GM21717 (cell line): ENCODE measurements around the gene PRRX2.
"Not testable (repeated sequence)": the region's sequence is repeated elsewhere in the genome, so short reads cannot be mapped to it uniquely, and the experiment has no call there.

ENCODE experiments used
- ATAC-seq: cut with Tn5 transposase; IDR thresholded peaks from one replicate; pipeline ENCODE4 v1.9.1; 2021; ENCODE audit warnings: mild to moderate bottlenecking, moderate library complexity; ENCODE audit not compliant: unreplicated experiment

PRRX2 gene

DNA sequence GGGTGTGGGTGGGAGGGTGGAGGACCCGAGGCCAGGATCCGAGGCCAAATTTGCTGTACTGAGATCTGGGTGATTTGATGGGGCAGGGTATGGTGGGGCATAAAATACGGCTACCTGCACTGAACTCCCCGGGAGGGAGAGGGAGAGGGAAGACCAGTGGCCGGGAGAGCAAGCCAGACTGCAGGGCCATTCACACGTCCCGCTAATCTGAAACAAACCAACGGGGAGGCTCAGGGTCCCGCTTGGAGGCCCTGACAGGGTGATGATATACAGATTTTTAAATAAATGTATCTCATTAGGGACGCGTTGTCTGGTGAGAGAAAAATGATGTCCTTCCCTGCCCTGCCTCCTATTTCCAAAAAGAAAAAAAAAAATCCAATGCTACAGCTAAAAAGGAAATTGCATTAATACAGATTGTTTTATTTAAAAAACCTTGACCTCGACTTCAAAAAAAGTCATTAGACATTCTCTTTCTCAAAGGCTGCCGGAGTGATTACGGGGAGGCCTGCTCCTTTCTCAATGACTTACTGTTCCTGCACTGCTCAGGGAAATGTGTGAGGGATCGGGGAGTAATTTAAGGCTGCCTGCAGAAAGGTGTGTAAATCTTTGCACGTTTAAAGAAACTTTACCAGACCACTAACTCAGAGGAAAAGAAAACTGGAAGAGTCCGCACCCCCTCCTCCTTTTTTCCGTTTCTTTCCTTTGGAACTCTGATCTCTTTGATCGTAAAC, 11.5 kb upstream of the PRRX2 start:
- no peak for ATAC-seq

DNA sequence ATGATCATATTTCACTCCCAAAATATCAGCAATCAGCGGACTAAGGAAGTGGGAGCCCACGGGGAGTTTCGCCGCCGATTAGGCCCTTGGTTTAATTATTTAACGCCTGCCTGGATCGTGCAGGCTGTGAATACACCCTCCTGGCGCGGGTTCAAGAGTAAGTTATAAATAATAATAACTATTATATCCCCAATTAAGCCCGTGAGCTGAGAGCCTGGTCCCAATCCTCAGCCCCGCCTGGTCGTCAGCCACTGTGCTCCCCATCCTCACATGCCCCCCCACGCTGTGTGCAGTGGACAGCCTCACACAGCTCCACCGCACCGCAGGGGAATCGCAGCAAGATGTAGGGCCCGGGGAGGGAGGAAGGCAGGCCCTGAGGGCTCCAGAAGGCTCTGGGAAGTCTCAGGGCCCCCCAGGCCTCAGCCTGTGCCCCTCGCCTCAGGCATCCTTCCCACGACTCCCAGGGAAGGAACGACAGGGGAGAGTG, 10.8 kb upstream of the PRRX2 start:
- no peak for ATAC-seq

DNA sequence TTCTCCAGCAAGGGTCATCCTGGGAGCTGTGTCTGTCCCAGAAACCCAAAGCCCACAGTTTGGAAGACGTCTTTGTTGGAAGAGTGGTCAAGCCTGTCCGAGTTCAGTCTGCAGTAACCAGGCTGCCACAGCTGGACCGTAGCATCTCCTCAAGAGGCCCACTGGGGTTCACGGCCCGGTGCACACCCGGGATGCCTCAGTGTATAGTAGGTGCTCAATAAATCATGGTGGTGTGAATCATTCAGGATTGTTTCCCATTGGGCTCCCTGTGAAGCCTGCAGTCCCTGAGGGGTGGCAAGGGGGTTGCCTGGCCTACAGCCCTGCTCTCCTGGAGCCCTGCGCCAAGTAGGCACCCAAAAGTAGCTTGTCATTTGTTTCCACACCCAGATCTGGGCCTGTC, 10.3 kb upstream of the PRRX2 start:
- no peak for ATAC-seq

DNA sequence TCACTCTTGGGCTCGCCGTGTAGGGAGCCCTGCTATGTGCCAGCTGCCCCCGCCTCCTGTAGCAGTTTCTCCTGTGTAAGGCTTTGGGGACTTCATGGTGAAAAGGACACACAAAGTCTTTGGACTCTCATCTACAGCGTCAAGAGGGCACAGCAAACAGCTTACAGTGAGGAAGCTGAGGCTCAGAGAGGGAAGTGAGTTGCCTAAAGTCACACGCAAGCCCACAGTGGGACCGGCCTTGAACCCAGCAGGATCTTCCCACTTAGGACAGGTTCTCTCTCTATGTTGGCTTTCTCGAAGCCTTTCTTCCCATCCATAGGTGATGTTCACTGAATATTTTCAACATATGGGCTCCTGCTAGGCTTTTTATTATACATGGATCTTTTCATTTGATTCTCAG, 9.8 kb upstream of the PRRX2 start:
- ATAC-seq = no peak

DNA sequence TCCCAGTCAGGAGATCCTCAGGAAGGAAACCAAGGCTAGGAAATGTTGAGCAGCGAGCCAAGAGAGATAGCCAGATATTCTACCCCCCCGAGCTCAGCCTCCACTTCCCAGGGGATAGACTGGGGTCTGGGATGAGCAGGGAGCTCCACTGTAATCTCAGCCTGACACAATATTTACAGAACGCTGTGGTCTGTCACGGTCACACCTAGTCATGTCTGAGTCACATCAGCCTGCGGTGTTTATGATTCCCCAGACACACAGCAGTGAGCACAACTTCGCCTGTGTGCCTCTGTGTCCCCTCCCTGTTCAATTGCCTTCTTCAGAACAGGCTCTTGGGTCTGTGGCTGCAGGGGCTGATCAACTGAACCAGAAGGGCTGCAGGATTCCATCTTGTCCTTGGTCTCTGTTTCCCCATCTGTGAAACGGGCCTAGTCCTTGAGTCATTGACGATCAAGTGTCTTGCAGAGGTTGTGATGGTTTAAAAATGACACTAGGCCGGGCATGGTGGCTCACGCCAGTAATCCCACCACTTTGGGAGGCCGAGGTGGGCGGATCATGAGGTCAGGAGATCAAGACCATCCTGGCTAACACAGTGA, 8.6 kb upstream of the PRRX2 start:
- ATAC-seq = no peak

DNA sequence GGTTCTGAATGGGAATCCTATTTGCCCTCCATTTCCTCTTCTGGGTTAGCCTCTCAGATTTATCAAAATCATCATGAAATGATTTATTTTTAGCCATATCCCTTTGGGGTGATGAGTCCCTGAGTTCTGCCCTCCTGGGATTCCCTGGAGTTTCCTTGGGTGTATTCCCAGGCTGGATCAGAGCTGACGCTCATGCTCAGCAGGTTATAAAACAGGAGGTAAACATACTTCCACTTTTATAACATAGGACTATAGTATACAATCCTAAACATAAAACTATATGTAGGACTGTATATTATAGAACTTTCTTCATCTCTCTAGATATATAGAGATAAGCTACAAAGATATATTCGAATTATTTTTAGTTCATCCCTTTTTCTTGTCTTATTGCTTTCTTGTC, 4.4 kb upstream of the PRRX2 start:
- no peak for ATAC-seq

DNA sequence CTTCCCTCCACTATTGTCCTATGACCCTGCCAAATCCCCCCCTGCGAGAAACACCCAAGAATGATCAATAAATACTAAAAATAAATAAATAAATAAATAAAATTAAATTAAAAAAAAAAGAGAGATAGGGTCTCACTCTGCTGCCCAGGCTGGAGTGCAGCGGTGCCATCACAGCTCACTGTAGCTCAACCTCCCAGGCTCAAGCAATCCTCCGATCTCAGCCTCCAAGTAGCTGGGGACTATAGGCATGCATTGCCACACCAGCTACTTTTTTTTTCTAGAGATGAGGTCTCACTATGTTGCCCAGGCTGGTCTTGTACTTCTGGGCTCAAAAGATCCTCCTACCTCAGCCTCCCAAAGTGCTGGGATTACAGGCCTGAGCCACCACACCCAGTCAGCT, 3.2 kb upstream of the PRRX2 start:
- ATAC-seq = not testable (repeated sequence)

DNA sequence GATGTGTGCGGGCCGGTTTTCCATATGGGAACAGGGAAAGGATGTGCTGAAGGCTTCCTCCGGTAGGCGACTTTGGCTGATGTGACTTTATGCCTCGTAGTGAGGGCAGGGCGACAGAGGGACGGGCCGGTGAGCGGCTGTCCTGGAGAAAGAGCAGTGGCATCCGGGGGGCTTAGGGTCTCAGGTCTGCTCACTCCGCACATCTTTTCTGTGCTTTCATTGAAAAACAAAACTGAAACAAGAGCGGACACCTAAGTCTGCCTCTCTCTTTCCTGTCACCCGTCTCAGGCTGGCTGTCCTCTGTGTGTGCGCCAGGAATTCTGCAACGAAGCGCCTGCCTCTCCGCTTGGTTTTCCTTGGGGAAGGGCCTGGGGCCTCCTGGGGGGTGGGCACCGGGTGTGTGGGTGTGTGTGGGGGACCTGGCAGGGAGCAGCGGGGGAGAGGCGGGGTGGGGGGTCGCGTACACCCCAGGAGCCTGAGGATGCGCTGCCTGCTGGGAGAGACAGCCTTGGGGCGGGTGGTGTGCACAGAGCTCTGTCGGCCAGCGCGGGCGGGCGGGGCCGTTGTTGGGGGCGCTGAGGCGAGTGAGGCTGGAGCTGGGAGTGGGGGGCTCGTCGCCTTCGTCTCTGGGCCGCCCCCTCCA, 580 bp upstream of the PRRX2 start:
- no peak for ATAC-seq

DNA sequence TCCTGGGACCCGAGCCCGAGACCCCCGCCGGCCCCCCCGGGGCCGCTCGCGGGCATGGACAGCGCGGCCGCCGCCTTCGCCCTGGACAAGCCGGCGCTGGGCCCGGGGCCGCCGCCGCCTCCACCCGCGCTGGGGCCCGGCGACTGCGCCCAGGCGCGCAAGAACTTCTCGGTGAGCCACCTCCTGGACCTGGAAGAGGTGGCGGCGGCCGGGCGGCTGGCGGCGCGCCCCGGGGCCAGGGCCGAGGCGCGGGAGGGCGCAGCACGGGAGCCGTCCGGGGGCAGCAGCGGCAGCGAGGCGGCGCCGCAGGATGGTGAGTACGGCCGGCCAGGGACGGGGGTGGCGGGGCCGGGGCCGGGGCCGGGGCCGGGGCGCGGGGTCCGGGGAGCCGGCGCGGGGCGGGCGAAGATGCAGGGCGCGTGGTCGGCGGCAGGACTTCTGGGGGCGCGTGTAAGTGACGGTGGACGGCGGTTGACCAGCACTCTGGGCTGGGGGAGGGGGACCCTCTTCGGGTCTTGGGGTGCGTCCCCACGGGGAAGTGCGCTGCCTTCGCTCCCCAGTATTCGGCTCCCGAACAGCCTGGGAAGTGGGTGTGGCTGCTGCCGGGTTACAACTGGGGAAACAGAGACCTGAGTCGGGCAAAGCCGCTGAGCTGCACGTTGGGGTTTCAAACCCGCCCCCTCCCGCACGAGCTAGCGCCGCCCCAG, 520 bp downstream of the PRRX2 start:
- no peak for ATAC-seq

DNA sequence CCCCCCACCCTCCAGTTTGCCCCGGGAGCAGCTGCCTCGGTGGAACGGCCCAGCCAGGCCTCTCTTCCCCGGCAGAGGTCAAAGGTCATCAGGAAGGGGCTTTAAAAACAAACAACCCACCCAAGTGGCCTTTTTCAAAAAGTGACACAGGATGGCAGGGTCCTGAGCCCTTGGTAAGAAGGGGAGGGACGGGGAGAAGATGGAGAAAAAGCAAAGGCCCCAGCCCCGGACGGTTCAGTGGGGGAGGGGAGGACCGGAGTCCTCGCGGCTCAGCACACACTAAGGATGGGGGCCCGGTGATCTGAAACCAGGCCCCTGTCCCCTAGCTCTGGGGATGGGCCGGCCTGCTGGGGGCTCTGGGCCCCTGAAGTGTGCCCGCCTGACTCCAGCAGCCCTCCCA, 1.1 kb downstream of the PRRX2 start:
- ATAC-seq = no peak

DNA sequence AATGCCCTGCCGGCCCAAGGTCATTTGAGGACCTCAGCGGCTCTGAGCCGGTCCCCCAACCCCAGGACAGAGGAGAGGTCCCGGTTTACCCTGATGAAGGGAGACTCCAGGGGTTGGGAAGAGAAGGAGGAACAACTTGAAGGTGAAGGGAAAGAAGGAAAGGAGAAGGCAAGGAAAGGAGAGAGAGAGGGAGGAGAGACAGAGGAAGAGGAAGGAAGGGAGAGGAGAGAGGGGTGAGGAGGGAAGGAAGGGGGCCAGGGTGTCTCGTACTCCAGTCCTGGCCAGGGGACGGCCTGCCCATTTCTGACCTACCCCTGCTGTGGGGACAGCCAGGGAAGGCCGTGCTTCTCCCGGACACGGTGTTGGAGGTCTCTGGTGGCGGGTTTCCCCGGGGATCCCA, 1.9 kb downstream of the PRRX2 start:
- no peak for ATAC-seq

DNA sequence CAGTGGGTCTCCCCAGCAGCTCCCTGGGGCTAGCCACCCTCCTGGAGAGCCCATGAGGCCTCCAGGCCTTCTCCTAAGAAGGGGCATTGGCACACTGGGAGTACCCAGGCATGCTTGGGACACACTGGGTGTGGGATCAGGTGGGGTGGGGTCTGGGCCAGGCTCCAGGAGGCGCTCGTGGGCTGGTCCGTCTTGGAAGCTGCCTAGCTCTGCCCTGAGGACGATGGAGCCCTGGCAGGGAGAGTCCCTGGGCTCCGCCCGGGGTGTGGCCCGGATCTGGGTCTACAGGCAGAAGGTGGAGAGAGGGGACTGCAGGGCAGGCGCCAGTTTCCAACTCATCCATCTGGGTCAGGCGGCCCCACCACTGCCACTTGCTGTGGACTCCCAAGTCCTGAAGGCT, 2.4 kb downstream of the PRRX2 start:
- ATAC-seq = no peak

DNA sequence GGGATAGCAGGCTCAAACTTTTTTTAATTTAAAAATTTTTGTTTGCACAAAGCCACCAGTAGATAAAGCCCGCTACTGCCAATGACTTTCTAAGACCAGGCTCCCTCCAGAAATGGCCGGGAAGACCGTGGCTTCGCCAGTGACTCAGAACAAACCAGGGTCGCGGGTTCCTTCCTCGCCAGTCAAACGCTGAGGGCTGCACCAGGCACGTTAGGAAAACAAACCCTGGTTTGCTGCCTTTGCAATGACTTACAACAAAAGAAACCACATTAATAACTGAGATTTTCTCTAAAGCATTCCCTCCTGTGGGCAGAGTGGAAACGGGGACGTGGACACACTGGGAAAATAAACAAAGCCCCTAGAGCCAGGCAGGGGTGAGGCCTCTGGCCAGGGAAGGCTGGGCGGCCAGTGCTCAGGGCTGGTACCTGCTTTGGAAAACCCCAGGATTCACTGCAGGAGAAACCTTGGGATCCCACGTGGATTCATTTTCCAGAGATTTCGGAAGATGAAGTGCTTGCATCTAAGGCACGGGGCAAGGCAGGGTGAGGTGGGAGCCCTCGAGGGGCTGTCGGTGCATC, 3.8 kb downstream of the PRRX2 start:
- ATAC-seq = no peak

DNA sequence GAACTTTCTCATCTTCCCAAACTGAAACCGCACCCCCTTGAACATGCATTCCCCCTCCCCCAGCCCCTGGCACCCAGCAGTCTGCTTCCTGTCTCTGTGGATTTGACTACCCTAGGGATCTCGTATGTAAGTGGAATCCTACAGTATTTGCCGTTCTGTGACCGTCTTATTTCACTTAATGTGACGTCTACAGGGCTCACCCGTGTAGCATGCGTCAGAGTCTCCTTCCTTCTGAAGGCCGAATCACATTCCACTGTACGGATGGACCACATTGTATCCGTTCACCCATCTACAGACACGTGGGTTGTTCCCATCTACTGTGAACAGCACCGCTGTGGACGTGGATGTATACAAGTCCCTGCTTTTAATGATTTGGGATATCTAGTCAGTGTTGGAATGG, 4.5 kb downstream of the PRRX2 start:
- no peak for ATAC-seq

DNA sequence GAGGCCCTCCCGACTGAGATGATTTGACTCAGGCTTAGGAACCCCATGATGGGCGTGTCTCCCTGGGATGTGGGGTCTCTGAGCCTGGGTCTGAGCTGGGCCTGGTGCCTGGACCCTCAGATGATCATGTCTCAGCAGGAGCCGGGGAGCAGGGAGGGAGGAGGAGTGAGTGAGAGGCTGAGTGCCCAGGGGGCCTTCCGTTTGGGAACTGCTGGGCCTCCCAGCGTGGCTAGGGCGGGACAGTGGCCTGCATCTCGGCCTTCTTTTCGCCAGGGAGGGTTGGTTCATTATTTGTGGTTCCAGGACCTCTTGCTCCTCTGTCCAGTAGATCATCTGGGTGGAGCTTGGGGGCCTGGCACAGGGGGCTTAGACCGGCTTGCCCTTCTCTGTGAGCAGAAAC, 5.6 kb downstream of the PRRX2 start:
- ATAC-seq = no peak

DNA sequence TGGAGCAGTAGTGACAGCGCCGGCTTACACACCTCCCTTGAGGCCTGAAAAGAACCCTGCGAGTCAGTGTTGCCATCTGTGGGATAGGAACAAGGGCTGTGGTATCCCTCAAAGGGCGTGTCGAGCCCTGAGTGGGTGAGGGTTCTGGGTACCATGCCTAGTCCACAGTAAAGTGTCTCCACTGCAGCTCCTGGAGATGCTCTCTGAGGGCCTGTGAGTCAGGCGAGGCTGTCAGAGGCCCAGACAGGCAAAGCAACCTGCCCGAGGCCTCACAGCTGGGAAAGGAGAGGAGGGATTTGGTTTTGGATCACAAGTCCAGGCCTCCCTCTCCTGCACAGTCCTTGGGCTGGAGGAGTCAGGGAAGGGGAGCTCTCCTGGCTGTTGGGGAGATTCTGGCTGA, 6.1 kb downstream of the PRRX2 start:
- no peak for ATAC-seq

DNA sequence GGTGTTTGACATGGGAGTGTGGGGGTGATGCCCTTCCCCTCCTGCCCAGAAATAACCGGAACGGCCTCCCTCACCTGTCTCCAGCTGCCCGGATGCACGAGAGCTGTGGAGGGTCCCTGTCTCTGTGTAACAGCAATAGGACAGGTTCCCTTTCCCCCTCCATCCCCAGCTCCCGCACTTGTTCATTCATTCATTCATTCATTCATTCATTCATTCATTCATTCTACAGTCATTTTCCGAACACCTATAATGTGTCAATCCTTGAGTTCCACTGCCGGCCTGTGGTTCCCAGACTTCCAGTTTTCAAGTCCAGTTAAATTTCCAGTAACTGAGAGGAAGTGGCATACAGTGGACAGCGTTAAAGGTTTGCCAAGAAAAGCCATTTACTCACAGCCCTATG, 7.3 kb downstream of the PRRX2 start:
- ATAC-seq = no peak

DNA sequence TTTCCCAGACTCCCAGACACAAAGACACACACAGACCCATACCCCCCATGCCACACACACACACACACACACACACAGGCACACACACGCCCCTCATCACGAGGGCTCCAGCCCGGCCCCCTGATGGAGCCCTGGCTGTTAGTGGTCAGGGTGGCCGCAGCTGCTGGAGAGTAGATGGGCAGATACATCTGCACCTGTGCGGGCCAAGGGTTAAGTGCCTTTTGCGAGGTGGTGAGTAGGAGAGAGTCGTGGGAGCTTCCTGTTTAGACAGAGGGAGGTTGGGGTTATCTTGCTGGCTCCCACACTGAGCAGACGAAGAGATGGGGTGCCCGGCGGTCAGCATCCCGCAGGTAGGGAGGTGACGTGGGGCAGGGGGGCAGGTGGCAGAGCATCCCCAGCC, 8.2 kb downstream of the PRRX2 start:
- ATAC-seq = no peak

DNA sequence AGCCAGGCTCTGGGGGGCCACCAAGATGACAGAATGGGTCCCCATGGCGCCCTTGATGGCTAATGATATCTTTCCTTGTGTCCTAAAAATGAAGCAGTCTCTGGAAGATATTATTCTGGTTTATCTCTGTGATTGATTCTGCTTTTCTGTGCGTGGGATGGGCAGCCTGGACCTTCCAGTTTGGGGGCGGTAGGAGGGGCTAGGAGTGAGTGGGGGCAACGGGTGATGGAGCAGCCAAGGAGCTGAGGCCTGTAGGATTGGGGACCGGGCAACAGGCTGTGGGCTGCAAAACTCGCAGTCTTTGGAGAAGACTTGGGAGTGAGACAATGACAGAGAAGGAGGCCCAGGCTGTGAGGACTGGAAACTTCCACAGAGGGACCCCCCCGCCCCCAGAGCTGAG, 8.8 kb downstream of the PRRX2 start:
- no peak for ATAC-seq

DNA sequence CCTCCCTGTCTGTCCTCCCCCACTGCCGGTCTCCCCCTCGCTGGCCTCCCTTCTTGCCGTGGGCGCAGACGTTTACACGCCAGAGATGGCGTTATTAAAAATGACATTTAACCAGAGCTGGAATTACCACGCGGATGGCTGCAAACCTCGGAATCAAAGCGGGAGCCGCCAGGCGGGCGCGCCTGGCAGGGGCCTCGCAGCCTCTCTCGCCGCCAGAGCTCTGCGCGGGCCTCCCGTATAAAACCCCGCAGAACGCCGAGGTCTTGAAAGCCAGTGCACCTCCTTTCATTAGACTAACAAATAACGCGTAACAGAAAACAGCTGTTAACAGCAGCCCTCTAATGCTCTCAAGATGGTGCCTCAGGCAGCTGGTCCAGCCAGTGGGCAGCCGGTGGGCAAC, 10.2 kb downstream of the PRRX2 start:
- no peak for ATAC-seq

DNA sequence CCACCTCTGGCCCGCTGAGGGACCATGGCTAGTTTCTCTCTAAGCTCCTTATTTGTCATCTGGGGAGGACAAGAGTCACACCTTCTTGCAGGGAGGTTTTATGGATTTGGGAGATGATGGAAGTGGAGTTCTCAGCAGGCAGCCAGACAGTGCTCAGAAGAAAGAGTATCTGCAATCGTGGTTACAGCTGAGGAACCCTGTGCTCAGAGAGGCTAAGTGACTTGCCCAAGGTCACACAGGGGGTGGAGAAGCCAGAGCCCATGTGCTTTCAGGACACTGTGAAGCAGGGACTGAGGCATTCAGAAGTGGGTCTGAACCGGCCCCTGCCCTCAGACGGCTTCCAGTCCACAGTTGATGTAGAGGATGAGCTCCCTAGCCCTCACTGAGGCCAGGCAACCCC, 10.8 kb downstream of the PRRX2 start:
- ATAC-seq = no peak
